Activated CD4-positive, alpha-beta T cell treated with anti-CD3 and anti-CD28 coated beads for 24 hours (primary cell): ENCODE measurements around the gene SARDH.

ENCODE experiments used
- DNase-seq, 2 donors: peaks; one replicate each; pipeline ENCODE4 v3.0.0-alpha.2; 2020; ENCODE audit warnings: low read depth in 2 of 2

SARDH gene

DNA sequence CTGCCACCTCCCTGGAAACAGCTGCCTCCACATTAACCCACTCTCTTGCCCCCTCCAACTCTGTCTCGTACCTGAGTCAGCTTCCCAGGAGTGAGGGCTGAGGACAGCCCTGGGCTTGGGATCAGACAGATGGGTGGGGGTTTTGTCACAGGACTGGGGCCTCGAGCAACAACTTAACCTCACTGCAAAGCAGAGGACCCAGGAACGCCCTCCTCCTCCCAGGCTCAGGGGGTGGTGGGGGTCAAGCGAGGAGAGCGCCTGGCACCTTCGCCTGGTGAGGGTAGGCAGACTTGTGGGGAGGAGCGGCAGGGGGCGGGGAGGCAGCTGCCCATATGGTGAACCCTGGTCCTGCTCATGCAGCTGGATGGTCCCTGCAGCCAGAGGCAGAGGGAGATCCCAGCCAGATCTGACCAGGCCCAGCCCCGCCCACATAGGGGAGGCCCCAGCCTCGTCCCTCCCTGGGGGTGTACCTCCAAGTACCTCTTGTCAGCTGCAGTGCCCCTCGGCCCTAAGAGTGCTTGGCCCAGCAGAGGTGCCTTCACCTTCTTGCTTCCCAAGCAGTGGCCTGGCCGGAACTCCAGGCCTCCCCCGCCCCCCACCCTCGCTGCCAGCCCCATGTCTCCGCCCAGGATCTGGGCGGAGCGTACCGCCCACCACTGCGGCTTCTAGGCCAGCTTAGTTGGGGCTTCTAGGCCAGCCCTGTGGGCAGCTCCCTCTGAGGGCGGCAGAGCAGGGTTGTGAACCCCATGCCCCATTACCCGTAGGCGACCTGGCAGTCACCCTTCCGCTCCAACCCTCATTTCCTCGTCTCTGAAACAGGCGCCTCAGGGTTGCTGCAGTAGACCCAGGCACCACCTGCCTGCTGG lies at the start of gene SARDH:
Gene SARDH, minus strand, starts transcription at position 579 of the 866 bp plus-strand sequence. CDS start 4,179 bp downstream, outside the sequence.
- DNase-seq, result peak; percentile 13 to 22

- DNase-seq, result no peak
Measured at GRCh38 chr9:133787754-133788025, 49.5 kb upstream of the SARDH start.

- no peak for DNase-seq
Measured at GRCh38 chr9:133786907-133787753, 49.0 kb upstream of the SARDH start.

GRCh38 chr9:133786371-133786753 lies 48.2 kb upstream of the SARDH start:
- DNase-seq, result no peak

GRCh38 chr9:133785753-133786370 lies 47.7 kb upstream of the SARDH start:
- DNase-seq, result no peak

DNA sequence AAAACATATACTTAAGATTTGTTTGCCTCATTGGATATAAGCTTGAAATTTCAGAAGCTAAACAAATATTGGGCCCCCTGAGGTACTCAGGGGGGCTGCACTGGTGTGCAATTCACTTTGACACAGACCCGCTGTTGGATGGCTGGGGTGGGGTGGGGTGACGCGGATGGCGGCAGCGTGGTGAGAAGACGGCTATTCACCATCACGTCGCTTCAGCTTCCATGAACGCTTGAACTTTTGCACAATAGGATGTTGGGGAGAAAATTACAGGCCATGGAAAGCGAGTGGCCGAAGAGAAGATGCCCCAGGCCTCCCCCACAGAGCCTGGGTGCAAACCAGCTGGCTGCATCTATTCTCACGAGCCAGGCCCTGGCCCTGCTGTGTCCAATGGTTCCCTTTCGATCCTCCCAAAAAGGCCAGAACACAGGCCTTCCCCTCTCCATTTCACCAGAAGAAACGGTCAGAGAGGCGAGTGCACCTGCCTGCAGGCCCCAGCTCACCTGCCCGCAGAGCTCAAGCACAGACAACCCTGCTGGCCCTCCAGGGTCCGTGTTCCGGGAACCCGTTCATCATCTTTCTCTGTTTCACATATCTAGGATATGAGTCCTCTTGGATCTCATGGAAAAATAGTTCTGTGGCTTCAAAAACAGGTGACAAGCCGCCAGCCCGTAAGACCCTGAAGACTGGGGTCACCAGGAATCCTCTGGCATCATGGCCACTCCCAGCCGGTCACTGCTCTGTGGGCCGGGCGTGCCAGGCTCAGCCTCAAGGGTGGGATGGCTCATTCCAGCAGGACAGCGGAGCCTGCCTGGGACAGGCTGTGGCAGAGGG lies 46.8 kb upstream of the SARDH start:
- DNase-seq, result no peak

DNA sequence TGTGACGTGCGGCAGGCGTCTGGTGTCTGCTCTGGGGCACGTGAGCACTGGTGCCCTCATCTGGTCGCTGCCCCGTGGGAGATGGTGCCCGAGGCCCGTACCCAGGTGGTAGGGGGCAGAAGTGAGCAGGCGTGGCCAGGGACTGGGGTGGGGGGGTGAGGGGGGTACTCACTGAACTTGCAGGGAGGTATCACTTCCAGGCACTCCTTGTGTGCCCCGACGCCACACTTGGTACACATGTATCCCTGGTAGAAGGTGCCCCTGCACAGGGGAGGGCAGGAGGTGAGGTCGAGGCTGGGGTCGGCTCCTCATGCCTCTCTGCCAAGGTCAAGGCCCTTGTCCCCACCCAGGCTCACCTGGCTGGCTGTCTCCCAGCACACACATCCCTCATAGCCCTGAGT lies 45.2 kb upstream of the SARDH start:
- DNase-seq, result no peak

DNA sequence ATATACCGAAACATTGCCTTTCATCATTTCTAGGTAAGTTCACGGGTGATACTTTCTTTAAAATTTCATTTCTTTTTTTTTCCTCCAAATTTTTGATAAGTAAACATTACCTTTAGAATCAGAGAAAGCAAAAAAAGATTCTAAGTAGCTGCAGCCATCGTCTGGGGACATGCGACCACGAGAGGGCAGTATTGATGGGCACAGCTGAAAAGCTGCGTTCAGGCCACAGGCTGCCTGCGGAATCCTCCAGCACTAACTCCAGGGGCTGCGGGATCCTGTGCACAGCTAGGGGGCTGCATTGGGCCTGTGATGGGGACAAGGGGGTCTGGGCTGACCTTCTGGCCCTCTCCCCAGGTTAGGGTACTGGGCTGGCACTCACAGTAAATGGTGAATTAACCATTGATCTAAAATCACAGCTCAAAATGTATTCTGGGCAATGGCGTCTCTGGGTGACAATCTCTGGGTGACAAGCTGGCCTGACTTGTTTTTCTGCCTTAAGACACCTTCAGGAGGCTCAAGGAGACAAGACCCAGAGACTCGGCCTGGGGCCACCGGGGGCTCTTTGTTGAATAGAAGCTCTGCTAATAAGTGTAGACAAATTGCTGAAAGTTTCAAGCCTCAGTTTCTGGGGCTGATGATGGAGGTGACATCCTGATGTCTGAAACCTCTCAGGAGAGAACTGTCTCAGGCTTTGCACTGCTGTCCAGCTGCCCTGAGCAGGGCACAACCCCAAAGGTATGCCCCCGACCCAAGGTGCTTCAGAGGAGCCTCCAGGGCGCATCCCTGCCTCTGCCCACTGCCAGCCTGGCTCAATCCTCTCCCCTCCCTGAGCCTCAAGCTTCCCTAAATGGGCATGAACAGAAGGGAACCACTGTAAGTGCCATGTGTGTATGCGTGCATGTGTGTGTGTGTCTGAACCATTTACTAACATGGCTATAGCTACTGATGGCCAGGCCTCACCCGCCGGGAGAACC lies 44.3 kb upstream of the SARDH start:
- DNase-seq, result peak; percentile 52 to 60

DNA sequence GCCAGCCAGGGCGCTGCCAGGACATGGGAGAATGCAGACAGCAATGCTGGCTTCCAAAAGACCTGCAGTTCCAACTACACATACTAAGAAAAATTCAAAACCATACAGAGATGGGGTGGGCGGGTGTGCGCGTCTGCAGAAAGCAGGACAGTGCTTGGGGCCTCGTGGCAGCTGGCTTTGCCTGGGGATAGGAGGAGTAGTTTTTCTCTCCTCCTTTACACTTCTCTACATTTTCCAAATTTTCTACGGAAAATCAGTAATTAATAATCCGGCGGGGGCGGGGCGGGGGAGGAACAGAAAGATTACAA lies 43.6 kb upstream of the SARDH start:
- no peak for DNase-seq

GRCh38 chr9:133780962-133781827 lies 43.0 kb upstream of the SARDH start:
- no peak for DNase-seq

DNA sequence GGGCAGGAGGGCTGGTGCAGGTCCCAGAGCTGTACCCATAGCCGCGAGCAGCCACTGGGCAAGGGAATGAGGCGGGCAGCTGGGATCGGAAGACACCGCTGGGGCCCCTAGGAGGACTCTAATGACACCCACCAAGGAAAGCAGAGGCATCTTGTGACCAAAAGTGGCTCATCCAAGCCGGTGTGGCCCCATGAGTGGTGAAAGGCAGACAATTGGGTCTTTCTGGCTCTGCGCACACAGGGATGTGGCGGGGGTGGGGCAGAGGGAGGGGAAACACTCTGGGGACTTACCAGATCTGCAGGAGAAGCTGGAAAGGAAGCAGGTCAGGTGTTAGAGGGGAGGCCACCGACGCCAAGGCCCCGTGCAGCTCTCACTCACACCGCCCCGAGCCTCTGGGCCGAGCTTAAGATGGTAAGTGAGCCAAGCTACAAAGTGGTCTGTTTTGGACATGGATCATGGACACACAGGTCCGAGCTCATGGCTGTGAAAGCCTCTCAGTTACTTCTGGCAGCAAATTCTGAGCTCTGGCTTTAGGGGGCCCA lies 42.3 kb upstream of the SARDH start:
- DNase-seq, result no peak

GRCh38 chr9:133779516-133780403 lies 41.6 kb upstream of the SARDH start:
- no peak for DNase-seq

DNA sequence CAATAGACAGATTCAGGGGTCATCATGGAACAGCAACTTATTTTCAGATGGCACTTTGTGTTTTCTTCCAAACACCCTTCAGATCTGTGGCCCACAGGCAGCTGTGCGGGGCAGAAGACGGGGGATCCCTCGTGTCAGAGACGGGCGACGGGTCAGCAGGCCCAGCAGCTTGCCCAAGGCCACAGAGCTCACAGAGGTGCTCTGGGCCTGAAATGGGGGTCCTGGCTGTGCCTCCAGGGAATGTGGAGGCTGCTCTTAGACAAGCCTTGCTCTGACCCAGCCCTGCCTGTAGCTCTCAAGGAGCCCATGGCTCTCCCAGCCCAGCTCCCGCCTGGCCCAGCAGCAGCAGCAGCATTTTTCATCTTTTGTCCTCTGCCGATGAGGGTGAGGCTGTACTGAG lies 40.9 kb upstream of the SARDH start:
- DNase-seq, result no peak

GRCh38 chr9:133778336-133779013 lies 40.3 kb upstream of the SARDH start:
- DNase-seq, result no peak

- no peak for DNase-seq
Measured at GRCh38 chr9:133777871-133778270, 39.7 kb upstream of the SARDH start.

- no peak for DNase-seq
Measured at GRCh38 chr9:133777068-133777791, 39.1 kb upstream of the SARDH start.
